GM18858 (cell line): ENCODE results near the gene MTARC2.

Experiments
- ATAC-seq: cut with Tn5 transposase; IDR thresholded peaks from one replicate; pipeline ENCODE4 v1.9.1; 2021; ENCODE audit not compliant: unreplicated experiment

Gene MTARC2

DNA sequence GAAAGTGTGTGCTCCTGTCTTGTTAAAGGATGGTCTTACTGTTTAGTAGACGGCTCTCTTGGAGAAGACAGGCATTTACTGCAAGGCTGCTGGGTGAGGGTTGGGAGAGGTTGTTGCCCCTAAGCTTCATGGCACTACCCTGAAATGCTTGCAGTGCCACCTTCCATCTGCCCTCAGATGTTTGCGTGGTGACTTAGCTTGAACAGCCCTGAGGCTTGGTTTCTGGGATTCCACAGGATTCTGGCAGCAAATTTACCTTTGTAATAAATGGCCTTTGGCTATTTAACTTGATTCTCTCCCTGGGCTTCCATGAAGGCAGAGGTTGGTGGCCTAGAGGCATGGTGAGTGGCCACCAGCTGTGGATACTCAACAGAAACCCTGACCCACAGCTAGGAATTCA is 50.2 kb downstream of the MTARC2 start:
- no peak for ATAC-seq

DNA sequence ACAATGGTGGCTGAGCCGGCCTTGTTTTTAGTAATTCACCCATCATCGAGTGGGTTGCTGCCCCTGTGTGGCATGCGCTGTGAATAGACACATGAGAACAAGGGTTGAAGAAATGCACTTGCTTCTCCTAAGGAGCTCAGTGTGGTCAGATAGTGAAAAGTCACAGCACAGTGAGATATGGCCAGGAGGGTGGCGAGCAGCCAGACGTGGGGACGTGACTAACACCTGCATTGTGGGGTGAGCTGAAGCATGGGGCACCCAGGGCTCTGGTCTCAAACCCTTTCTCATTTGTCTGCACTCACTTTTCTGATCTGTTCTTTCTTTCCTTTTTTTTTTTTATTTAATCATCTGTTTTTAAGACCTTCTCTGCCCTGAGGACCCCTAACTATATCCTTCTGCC is 52.1 kb downstream of the MTARC2 start:
- ATAC-seq: no peak

DNA sequence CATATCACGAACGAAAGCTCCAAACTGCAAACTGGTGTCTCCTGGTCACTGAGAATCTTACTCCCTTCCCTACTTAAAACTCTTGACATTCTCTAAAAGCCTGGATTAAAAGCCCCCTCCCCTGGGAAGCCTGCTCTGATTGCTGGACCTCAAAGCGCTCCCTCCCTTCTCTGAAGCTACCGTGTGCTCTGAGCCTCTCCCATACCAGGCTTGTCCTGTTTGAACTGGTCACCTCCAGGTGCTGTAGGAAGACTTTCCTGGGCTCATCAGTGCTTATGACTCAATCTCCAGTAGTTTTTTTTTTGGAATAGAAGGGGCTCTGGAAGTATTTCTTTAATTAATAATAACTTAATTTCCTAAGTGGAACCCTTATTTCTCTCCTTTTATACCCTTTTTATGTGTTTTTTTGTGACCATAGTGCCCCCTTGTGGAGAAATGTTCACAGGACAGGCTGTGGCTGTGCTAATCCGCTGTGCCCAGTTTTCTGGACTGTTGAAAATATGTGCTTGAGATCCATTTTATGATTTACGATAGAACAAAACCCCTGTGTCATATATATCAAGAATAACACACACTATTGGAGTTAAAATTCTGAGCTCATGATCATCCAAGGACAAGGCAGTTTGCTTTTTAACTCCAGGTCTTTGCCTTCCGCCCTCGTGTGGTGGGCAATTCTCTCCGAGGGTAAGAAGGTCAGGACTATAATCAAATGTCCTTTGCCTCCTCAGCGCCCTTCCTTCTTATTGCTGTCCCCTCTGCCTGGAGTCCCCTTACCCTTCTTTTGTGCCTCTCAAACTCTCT is 55.5 kb downstream of the MTARC2 start:
- ATAC-seq: peak; percentile 55

DNA sequence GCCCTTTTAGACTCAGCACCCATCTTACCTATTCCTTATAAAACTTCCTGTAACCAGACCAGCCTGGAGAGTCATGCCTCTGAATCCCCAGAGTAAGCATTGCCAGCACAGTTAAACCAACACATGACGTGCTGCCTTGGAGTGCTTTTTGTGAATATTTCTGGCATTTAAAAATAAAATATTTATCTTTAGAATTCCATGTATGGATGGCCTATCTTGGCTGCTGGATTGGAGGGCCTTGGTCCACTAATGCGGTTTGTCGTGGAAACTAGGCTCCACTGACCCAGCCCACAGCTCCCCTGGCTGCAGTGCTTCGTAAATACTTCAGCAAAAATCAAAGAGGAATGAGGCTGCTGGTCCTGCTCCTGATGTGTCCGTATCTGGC is 56.1 kb downstream of the MTARC2 start:
- ATAC-seq: no peak

DNA sequence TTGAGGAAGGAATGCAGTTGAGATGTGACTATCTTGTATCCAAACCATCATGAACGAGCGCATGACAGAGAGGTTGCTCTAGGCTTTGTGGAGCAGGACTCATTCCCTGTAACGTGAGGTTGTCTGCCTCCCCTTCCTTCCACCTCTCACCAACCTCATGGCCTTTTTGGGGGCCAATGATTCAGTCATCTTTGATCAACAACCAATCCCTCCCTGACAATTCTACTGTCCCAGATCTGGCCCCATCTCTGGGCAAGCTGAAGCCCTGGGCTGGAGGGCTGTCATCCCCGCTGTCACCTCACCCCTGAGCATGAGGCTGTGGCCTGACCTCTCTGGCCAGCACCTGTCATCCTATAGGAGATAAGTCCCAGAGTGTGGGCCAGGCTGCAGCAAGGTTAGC is 58.3 kb downstream of the MTARC2 start:
- no peak for ATAC-seq

DNA sequence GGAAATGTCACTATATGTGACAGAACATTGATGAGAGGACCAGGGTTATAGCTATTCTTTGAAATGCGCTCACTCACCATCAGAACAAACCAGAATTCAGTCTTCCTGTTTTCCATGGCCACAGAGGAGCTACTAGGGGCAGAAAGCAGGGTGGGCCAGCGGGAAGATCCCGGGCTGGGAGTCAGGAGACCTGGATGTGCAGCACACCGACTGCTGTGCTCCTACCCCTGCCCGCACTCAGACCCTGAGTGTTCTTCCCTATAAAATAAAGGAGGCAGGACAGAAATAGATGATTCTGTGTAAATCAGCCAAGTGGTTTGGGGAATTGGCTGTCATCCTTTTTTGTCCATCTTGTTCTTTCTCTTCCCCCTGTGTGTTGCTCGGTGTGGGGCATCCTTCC is 59.6 kb downstream of the MTARC2 start:
- ATAC-seq: no peak

DNA sequence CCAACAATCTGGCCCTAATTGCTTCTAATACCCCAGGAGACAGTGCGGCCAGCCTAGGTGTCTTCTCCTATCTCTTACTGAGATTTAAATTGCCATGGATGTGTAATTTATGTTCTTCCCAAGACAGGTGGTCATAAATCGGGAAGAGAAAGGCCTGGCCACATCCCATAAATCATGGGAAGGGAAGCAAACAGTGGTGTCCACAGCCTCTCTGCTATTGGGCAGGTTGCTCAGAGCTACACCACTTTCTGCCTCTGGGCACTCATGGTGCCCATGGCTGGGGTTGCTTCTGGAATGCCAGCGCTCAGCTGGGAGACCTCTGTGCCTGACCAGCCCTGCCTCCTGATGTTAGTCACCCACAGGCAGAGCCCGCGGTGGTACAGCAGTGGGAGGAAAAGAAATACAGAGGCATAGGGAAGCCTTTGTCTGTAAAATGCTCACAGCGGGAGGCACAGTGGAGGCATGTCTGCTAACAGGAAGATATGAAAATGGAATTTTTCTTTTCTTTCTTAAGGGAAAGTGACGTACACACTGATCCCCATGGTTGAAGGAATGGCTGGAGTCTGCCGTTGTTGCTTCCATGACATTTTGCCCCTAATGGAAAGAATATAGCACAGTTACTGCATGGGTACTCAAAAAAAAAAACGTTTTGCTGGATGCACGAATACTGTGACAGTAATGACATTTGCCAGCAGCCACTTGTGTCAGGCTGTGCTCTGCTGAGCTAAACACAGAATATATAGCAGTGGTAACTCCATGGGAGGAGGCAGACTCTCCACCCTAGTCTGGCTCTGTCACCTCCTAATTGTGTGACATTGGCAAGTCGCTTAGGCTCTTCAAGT is 60.4 kb downstream of the MTARC2 start:
- ATAC-seq: no peak

DNA sequence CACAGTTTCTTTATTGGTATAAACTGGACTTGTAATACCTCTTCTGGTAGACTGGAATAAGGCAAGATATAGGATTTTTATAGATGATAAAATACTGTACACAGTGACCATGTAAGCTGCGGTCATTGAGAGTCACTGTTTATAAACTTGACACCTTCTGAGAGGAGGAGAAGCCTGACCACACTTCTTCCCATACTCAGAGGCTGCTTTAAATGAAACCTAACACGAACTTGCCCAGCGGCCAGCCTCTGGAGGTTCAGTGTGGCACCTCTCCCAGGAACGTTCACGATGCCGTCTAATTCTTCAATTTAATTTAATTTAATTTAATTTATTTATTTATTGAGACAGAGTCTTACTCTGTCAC is 61.0 kb downstream of the MTARC2 start:
- no peak for ATAC-seq

DNA sequence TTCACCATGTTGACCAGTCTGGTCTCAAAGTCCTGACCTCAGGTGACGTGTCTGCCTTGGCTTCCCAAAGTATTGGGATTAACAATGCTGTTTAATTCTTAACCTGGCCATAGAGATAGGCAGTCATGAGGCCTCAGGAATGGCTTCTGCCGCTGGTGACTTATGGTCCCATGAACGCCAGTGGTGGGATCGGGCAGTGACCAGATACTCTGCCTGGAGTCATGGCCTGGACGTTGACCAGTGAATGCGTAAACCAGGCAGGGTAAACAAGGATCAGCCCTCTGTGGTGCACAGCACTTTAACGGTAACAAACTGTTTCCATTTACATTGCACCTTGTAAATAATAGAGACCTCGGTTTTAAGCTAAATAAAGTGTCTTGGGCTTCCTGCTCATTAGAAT is 61.6 kb downstream of the MTARC2 start:
- ATAC-seq: no peak

DNA sequence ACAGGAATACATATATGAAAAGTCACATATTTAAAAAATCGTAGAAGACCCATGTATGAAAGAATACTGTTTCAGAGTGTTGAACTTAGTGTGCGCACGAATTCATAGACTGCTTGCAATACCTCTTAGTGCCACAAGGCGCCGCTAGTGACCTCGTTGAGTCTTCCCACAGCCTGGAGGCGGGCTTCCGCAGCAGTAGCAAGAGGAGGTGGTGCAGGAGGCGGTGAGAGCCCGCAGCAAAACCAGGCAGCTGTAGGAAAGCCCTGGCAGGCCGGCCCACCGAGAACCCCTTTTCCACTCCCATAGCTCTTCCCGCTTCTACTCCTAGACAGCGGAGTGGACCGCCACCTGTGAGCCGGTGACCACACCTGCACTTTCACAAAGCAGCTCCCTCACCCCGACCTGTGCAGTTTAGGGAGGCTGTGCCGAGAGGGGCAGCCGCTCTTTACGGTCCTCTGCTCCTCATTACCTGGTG is 62.1 kb downstream of the MTARC2 start:
- ATAC-seq: peak; percentile 94

DNA sequence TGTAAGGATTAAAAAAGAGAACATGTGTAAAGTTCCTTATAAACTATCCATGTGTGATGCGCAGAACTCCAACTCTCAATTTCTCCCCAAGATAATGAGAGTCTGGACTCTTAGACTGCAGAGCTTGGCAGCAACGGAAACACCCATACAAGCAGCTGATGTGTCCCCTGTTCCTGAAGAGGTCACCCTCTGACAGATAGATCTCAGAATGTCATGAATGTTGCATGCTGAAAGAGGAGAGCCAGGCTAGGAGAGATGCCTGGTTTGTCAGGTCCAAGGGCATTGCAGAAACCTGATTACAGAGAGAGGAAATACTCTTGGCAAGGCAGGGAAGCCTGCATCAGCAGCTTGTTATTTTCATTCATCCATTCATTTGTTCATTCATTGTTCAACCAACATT is 62.8 kb downstream of the MTARC2 start:
- ATAC-seq: no peak

DNA sequence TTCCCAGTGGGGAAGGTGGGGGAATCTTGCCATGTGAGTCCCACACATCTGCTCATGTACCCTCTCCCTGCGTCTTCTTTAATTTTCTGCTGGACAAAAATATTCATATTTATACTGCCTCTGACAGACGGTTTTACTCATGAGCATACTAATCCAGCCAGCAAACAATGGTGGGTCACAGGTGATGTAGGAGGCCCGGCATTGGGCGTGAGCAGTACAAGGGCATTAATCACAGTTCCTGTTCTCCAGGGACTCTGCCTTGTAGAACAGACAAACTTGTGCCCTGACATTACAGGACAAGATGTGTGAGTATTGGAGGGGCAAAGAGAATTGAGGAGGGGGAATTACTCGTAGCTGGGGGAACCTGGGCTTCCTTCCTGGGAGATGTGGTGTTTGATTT is 63.6 kb downstream of the MTARC2 start:
- no peak for ATAC-seq

DNA sequence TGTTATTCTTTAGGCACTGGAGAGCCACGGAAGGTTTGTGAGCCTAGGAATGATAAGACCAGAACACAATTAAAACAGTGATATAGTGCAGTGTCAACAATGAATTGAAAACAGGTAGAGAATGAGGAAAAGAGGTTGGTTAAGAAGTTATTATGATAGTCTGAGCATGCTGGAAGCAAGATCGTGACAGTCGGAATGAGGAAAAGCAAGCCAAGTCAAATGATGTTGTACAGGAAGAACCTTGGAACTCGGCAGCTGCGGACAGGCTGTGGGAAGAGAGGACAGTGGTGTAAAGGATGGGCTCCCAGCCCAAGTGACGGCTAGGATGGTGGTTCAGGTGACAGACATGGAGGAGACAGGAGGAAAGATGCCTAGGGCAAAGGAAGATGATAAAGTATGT is 64.2 kb downstream of the MTARC2 start:
- ATAC-seq: no peak

DNA sequence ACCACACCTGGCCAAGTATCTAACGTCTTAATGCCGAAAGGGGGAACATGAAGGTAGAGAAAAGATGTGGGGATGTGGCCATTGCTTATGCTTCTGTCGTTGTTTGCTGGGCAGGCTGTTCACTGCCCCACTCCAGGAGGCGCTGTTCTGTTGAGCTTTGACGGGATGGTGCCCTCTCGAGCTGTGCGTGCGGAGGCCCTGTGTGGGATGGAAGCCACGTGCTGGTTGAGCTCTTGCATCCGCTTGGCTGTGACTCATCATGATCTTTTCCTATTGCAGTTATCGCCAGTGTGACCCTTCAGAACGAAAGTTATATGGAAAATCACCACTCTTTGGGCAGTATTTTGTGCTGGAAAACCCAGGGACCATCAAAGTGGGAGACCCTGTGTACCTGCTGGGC is 64.9 kb downstream of the MTARC2 start:
- no peak for ATAC-seq

DNA sequence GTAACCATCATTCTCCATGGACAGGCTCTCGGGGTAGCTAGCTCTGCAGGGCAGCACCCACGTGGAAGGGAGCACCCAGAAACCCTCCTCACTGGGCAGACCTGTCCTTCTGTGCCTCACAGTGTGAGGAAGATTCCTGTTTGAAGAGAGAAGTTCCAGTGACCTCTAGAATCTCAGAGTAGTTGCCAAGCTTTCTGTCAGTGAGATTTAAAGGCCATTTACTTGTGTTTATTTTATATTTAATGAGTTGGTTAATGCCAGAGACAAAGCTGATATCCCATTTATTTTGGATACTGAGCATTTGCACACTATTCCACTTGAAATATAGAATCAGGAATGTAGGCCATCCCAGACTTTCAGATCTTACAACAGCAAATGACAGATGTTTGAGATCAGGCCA is 67.3 kb downstream of the MTARC2 start:
- ATAC-seq: no peak

DNA sequence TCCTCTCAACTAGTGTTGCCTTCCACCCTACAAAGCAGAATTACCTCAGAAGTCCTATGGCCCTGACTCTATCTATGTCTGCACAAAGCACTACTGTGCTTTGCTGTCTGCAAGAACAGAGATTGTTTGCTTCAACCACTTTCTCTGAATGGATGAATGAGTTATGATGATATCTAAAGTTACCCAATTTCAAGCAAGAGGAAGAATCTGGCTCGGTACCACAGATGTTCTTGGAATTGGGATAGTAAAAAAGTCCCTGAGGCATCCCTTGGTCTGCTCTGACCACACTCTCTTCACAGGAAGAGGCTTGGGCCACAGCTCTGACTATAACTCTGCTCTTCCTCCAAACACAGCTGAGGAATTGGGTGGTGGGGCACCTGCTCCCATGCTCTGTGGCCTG is 69.8 kb downstream of the MTARC2 start:
- ATAC-seq: no peak

DNA sequence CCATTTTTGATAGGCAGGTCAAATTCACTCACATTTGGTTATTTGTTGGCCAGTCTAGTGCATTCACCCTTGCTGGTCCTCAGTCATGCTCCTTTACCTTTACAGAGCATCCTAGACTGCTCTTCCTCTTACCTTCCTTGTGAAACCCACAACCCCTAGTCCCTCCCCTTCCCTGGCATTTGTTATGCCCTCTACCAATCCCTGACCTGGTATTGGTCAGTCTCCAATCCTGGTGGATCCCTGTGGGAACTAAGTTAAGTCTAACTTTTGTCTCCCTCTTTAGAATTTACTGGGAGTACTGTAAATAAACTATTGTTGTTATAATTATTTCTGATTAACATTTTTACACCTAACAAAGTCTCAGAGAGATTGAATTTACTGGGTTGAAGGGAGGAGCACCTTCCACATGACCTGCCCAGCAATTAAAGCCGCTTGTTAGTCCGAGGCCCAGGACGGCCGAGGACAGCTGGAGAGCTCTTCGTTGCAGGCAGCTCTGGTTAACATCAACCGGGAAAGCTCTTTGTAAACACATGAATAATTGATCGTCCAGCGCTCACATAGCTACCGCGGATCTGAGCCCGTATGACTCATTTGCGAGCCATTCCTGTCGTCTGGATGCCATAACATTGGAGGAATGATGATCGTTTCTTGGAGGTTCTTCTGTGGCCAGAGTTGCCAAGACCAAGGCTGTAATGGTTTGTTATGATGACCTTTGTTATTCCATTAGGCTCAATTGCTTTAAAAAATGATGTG is 70.5 kb downstream of the MTARC2 start:
- ATAC-seq: no peak

DNA sequence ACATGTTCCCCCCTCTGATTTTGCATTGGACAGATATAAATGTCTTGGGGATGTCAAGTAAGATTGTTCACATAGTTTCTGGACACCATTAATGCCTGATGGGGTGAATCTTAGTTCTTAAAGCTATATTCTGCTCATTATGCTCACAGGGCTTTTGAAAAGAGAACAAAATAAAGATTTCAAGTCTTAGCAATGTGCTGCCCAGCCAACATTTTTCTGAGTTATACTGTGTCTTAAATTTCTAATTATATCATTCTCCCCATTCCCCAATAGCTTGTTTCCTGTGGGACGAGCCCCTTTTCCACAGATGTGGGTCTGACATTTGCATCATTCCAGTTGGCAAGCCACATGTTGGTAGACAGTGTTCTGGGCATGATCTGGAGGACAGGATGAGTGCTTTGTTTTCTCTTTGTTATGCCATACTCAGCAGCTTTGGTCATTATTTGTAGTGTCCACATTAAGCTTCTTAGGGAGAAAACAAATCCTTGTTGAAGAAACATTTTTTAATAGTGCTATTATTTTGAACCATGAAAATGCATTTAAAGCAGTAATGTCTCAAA is 71.4 kb downstream of the MTARC2 start:
- no peak for ATAC-seq

DNA sequence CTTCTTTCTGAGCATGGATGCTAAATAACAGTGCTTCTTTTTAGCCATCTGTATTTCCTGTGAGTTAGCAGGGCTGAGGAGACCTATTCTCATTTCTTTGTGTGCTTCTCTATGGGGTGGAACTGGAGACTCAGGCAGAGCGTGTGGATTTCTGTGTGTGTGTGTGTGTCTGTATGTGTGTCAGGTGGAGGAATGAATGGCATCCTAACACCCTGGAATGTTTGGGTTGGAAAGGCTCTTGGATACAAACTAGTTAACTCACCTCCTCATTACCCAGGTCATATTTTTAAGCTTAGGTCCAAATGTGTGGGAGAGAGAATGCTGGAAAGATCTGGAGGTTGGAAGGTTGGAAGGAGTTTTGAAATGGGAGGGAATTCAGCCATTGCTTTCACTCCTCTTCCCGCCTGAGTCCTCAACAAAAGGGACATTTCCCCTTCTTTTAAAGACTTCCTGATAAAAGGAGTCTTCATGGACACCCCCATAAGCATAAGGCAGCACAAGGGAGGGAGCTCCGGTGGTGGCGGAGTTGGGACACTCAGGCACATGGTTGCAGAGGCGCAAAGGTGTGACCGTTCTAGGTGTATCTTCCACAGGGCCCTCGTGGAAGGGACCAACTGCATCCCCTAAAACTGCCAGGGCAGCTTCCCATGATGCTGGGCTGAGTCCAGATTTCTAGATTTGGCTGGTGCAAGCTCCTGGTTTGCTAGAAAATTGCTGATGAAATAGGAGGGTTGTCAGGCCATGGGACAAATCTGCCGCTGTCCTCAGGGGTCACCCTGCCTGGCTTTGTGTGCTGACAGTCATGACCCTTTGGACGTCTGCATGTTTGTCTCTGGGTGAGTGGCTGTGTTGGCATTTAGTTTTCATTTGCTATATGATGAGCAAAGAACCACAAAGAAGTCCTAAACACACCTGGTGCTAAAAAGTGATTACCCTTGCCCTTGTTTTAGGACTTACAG is 76.2 kb downstream of the MTARC2 start:
- no peak for ATAC-seq
